HG03060 (cell line): ENCODE measurements around the gene SNX14.

Experiments
- ATAC-seq: cut with Tn5 transposase; IDR thresholded peaks from one replicate; pipeline ENCODE4 v1.9.1; 2021; ENCODE audit warnings: low read depth, moderate number of reproducible peaks; ENCODE audit not compliant: unreplicated experiment

Gene SNX14

DNA sequence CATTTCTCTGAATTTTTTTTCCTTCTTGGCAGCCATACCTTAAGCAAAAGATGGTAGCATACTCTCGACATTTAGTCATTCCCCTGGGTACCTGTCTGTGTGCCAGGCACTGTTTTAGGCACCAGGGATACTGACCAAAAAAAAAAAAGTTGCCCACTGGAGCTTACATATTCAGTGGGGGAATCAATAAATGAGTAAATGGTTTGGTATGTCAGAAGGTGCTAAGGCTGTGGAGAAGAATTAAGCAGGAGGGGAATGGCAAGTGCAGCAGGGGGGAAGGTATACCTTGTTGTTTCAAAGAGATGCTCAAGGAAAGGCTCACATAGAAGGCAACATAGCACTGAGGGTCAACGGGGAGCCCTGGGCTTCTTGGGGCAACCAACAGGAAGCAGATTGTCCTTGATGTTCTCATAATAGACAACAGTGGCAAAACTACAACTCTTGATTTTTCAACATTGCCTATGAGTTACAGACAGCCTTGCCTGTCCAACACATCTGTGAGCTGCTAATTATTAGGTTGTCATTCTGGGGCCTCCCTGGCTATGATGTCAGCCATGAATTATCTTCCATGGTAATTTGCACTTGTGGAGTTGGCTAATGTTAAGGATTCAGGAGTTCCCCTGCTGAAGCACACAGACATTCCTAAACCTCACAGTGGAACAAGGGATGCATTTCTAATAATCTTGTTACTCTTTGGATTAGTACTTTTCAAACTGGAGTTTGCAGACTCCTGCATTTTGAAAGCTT, 124.2 kb downstream of the SNX14 start:
- no peak for ATAC-seq

DNA sequence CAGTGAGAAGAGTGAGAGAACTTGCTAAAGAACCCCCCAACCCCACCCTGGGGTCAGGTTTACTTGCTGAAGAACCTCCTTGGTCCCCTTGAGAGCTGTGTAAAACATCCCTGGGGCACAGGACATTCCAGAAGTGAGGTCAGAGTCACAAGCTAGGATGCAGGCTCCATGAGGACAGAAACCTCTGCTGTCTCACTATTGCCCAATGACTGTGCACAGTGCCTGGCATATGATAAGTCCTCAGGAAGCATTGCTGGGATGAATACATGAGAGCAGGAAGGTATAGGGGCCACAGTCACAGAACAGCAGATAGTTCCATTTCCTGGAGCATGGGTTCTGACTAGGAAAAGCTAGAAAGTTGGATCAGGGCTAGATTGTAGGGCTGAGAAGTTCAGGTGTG, 125.3 kb downstream of the SNX14 start:
- ATAC-seq, result no peak

DNA sequence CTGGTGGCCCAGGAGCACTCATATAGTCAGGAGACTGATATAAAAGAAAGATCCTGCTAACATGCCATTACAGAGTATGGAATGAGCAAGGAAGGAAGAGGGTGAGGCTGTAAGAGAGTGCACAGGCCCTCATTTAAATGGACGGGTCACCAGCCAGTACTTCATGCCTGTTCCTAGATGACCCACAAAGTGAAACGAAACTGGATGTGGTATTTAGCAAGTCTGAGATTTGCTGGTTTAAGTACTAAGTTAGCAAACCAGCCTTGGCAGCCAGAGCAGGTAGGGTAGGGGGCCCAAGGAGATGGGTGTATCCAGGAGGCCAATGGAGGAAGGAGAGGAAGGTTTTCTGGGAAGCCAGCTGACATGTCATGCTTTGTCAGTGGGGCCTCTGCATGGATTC, 127.9 kb downstream of the SNX14 start:
- peak; percentile 34 for ATAC-seq

DNA sequence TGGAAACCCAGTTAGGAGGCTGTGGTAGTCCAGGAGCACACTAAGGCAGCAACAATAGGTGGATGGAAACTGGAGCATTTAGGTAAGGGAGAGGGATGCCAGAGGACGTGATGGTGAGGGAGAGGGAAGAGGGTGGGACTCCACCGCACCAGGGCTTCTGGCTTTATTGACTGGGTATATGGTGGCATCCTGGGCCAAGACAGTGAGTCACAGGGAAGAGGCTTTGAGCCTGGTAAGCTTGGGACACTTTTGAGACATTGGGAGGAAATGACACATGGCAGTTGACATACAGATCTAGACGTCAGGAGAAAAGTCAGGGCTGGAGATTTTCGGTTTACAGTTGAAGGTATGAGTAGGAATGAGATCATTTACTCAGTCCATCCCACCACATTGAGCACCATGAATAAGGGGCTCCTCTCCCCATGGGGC, 128.9 kb downstream of the SNX14 start:
- ATAC-seq, result no peak

DNA sequence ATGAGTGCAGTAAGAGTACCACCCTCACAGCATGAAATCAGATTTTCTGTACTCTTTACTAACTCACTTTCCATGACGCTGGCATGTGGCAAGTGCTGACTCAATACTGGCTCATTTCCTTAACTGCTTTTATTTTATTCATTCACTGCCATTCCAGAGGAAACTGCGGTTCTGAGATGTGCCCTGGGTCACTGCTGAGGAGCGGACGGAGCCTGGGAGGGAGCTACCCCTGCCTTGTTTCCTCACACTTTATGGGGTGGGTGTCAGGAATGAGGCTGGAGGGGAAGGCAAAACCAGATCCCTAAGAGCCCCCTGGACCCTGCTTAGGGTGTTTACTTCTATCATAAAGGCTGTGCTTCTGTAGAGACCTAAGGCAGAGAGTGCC, 129.4 kb downstream of the SNX14 start:
- no peak for ATAC-seq

DNA sequence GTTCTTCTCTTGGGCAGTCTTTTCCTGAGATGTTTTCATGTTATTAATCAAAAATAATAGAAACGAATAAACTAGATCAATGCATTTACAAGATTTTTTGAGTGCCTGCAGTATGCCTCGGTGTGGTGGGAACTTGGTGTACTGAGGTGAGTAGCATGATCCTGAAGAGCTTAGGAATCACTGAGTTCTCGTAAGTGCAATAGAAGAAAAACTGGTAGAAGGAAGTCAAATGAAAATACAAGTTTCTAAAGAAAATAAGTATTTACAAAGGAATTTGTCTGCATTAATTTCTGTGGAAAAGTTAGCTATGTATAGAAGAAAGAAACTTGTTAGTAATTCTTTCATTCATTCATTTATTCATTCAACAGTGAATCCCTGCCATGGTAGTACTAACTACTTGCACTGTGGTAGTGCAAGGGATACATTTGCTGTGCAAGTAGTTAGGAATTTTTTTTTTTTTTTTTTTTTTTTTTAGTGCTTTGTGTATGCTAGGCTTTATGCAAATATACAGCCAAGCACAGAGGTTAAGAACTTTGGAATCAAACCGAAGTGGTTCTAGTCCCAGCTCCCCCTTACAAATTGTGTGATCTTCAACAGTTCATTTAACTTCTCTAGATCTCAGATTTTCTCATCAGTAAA, 129.9 kb downstream of the SNX14 start:
- no peak for ATAC-seq

DNA sequence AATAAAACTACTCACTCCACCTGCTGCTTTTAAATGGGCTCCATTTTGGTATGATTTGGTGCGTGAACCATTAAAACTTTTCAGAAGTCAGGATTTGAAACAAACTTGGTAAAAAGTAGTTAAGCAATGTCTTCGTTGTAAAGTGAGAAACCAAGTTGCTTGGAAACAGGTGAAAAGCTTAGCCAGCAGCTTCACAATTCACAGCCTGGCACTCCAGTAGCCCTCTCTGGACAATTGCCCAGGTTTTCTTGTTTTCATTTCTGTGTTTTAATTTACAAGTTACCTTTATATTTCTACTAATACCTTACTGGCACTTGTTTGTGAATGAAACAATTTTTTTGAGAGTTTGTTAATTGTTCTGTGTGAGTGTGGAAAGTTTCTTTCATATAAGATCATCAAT, 131.0 kb downstream of the SNX14 start:
- no peak for ATAC-seq

DNA sequence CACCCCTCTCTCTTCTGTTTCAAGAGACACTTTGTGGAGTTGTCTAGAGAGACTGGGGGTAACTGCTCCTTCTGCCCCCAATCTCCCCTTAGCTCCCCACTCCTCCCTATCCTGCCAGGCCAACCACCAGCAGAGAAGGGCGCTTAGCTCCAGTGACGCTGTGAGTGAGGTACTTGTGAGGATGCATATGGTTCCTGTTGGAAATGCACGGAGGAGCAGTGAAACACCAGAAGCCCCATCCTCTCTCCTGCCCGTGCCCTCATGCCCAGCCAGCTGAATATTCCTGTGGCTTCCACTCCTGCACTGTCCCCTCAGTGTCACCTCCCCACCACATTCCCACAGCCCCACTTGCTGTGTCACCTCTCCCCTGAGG, 131.9 kb downstream of the SNX14 start:
- ATAC-seq, result no peak

DNA sequence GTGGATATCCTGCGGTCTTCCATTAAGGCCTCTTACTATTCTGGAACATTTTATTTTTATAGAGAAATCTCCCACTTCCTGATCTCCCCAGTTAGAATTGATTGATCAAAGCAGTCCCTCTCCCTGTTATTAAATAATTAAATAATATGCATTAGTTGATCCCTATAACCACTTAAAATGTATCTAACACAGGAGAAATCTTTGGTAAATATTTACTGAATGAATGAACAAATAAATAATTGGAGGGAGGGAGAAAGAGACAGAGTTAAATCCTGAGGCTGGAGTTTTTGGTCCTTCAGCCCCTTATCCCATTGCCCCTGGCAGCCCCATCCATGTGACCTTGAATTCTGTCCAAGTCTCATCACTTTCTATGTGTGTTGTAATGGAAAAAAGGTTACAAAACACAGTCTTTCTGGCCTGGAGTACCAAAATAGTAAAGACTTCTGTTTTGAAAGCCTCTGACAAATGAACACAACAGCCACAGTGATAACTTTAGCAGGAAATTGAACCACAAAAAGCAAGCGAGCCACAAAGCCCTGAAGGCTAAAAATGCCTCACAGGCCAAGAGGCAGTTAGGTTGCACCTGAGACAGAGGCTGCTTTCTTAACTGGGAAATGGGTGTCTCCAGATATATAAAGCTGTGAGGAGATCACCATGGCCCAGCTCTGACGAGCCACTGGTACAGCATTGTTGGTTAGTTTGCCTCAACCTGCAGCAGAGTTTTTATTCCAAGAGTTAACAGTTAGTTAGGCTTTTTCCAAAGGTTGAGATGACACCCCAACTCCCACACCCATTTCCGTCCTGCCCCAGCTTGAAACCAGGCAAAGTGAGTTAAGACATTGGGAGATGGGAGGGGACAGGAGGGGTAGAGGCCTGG, 132.5 kb downstream of the SNX14 start:
- peak; percentile 81 for ATAC-seq

DNA sequence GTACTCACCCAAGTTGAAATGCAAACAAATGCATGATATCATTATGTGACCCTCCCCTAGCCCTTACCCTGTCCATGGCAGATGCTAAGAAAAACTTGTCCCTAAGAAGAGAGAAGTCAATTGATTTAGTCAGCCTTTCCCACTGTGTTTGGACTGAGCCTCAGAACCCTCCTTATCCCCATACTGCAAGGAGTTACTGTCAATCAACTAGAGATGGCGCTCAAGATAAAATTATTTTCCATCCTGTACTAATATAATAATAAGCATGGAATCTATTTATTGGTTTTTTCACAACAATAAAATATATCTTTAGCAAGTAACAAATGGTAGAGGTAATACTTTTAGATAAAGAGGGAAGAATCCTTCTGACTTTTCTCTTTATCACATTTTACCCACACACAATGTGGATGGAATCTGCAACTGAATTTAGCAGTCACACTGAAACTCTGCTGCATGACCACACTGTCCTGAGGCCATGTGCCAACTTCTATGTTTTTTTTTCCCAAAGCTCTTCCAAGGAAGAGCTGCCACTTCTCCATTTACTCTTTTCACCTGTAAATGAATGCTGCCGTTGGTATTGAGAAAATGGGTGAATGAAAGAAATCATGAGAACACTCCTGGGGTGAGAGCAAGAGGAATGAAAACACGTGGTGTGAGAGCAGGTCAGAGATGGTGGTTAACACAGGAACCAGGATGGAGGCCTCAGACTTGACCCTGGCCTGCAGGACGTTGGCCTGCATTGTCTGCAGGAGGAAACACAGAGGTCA, 133.3 kb downstream of the SNX14 start:
- no peak for ATAC-seq

DNA sequence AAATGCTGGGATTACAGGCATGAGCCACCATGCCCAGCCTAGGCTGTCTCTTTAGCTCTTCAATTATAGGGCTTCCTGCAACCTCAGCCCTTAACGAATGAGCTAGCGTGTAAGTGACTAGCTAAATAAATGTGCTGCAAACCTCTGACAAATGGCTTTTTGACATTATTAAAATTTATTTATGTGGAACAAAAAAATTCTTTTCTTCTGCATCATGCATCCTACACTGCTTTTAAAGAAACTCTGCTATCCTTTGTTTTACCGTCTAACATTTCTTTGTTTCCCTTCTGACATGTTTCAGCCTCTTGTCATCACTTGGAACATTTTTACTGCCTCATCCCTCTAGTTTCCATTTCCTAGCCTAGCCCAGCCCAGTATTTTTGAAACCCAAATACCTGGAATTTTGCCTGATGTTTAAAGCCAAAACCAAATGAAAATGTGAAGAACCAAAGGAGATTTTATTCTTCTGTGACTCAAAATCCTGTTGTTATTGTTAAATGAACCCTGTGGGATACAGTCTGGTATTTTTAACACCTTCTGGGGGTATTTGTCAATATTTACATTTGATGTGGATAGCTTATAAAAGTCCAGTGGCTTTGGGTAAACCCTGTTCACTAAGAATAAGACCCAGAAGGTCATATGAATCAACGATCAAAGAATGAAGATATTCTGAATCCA, 134.3 kb downstream of the SNX14 start:
- no peak for ATAC-seq

DNA sequence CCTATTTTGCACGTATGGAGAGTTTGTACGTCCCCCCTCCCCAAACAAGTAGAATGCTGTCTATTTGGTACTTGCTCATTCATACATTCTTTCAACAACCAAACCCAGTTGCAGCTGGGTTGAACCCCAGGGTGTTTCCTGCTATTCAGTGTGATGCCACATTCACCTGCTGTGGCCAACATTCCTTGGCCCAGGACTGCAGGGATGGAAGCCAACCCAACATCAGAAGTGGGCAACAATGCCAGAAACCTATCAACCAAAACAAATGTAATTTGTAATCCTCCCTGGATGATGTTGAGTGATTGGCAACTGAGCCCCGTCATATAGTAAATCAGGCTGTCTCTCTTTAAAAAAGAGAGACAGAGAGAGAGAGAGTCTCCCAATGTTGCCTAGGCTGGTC, 134.9 kb downstream of the SNX14 start:
- ATAC-seq, result no peak

DNA sequence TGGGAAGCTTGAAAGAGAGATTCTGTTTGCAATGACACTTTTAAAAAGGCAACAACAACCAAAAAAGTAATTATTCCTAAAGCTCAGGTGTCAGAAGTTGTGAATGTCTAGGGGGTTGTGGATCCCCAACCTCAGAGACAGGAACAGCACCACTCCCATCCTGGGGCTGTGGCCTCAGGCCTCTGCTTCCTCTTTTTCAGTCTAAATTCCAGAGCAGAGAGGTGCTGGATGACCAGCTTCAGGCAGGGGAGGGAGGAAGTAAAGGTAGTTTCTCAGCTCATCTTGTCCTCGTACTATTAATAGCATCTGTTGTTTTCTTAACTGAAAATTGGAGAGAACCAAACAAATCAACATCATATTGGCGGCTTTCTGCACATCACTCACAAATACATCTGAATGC, 135.5 kb downstream of the SNX14 start:
- ATAC-seq, result no peak

DNA sequence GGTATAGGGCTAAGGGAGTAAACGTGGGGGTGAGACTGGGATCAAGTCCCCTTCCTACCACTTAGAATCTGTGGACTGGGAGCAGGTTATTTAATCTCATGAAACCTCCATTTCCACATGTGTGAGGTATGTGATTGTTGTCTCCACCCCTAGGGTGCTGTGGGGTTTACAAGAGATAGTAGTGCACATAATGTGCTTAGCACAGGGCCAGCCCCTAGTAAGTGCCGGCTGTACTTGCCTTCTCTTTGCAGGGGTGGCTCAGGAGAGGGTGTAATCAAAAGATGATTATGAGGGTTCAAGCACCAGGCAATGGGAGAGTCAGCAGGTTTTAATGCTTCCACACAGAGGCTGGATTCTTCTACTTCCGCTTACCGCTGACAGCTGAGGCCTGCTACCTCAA, 136.9 kb downstream of the SNX14 start:
- ATAC-seq, result no peak
